Liver (tissue), 3 donors: ENCODE results near the gene EEF1AKMT2.

ENCODE experiments used
- EGR1 ChIP-seq, 2 donors: IDR thresholded peaks; 2 replicates each; pipeline ENCODE4 v1.6.1; 2016 to 2018; ENCODE audit warnings: antibody characterized with exemption in 2 of 2, low read depth in 2 of 2
- FOXA1 ChIP-seq: IDR thresholded peaks from 2 replicates; pipeline ENCODE4 v1.6.1; 2016; ENCODE audit warnings: antibody characterized with exemption
- GABPA ChIP-seq, 2 donors: IDR thresholded peaks in 1 of 2; conservative IDR thresholded peaks in 1 of 2; 2 replicates each; pipeline ENCODE4 v1.6.1; 2016; ENCODE audit warnings: antibody characterized with exemption in 2 of 2, mild to moderate bottlenecking in 1 of 2, moderate library complexity in 1 of 2
- JUND ChIP-seq, 2 donors: IDR thresholded peaks; 2 replicates each; pipeline ENCODE4 v1.6.1; 2016; ENCODE audit warnings: antibody characterized with exemption in 2 of 2
- NR2F2 ChIP-seq: IDR thresholded peaks from 2 replicates; pipeline ENCODE4 v1.6.1; 2016; ENCODE audit warnings: antibody characterized with exemption
- RAD21 ChIP-seq, 2 donors: IDR thresholded peaks; 2 replicates each; pipeline ENCODE4 v1.6.1; 2016; ENCODE audit warnings: antibody characterized with exemption in 2 of 2, mild to moderate bottlenecking in 2 of 2
- SP1 ChIP-seq: IDR thresholded peaks from 2 replicates; pipeline ENCODE4 v1.6.1; 2018; ENCODE audit warnings: antibody characterized with exemption, mild to moderate bottlenecking
- YY1 ChIP-seq: IDR thresholded peaks from 2 replicates; pipeline ENCODE4 v1.6.1; 2016; ENCODE audit warnings: antibody characterized with exemption, mild to moderate bottlenecking
- TF ChIP-seq, protein P1 (sequence below): fragments of 150-350 bp; IDR thresholded peaks from 2 replicates; pipeline ENCODE4 v1.5.1; 2017; ENCODE audit warnings: improper control_type of control experiment, low read depth, low read length; ENCODE audit not compliant: missing input control
- TF ChIP-seq, protein P2 (sequence below): IDR thresholded peaks from 2 replicates; pipeline ENCODE4 v1.6.1; 2016; ENCODE audit warnings: antibody characterized with exemption, mild to moderate bottlenecking
- TF ChIP-seq, protein P3 (sequence below): IDR thresholded peaks from 2 replicates; pipeline ENCODE4 v1.6.1; 2016; ENCODE audit warnings: antibody characterized with exemption
- TF ChIP-seq, protein P4 (sequence below): IDR thresholded peaks from 2 replicates; pipeline ENCODE4 v1.6.1; 2016; ENCODE audit warnings: antibody characterized with exemption
- TF ChIP-seq, protein P5 (sequence below): IDR thresholded peaks from 2 replicates; pipeline ENCODE4 v1.6.1; 2016; ENCODE audit warnings: antibody characterized with exemption
- donor health status: healthy.
- donor health status: healthy.

DNA sequence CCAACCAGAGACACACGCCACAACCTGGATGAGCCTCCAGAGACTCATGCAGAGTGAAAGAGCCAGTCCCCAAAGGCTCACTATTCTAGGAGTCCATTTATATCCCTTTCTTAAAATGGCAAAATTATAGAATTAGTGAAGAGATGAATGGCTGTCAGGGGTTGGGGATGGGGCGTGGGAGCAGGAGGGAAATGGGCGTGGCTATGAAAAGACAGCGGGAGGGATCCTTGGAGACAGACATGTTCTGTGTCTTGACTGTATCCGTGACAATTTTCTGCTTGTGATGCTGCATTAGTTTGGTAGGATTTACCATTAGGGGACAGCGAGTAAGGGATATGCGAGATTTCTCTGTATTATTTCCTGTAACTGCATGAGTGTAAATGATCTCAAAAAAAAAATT lies 80.5 kb downstream of the EEF1AKMT2 start:
- TF ChIP-seq, protein P1, sequence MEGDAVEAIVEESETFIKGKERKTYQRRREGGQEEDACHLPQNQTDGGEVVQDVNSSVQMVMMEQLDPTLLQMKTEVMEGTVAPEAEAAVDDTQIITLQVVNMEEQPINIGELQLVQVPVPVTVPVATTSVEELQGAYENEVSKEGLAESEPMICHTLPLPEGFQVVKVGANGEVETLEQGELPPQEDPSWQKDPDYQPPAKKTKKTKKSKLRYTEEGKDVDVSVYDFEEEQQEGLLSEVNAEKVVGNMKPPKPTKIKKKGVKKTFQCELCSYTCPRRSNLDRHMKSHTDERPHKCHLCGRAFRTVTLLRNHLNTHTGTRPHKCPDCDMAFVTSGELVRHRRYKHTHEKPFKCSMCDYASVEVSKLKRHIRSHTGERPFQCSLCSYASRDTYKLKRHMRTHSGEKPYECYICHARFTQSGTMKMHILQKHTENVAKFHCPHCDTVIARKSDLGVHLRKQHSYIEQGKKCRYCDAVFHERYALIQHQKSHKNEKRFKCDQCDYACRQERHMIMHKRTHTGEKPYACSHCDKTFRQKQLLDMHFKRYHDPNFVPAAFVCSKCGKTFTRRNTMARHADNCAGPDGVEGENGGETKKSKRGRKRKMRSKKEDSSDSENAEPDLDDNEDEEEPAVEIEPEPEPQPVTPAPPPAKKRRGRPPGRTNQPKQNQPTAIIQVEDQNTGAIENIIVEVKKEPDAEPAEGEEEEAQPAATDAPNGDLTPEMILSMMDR, result no peak
- no peak for TF ChIP-seq JUND (IDR thresholded peaks at IDR 0.05)
- TF ChIP-seq, protein P2, sequence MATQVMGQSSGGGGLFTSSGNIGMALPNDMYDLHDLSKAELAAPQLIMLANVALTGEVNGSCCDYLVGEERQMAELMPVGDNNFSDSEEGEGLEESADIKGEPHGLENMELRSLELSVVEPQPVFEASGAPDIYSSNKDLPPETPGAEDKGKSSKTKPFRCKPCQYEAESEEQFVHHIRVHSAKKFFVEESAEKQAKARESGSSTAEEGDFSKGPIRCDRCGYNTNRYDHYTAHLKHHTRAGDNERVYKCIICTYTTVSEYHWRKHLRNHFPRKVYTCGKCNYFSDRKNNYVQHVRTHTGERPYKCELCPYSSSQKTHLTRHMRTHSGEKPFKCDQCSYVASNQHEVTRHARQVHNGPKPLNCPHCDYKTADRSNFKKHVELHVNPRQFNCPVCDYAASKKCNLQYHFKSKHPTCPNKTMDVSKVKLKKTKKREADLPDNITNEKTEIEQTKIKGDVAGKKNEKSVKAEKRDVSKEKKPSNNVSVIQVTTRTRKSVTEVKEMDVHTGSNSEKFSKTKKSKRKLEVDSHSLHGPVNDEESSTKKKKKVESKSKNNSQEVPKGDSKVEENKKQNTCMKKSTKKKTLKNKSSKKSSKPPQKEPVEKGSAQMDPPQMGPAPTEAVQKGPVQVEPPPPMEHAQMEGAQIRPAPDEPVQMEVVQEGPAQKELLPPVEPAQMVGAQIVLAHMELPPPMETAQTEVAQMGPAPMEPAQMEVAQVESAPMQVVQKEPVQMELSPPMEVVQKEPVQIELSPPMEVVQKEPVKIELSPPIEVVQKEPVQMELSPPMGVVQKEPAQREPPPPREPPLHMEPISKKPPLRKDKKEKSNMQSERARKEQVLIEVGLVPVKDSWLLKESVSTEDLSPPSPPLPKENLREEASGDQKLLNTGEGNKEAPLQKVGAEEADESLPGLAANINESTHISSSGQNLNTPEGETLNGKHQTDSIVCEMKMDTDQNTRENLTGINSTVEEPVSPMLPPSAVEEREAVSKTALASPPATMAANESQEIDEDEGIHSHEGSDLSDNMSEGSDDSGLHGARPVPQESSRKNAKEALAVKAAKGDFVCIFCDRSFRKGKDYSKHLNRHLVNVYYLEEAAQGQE, result no peak
- TF ChIP-seq, protein P3, sequence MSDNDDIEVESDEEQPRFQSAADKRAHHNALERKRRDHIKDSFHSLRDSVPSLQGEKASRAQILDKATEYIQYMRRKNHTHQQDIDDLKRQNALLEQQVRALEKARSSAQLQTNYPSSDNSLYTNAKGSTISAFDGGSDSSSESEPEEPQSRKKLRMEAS, result no peak
- TF ChIP-seq, protein P4, sequence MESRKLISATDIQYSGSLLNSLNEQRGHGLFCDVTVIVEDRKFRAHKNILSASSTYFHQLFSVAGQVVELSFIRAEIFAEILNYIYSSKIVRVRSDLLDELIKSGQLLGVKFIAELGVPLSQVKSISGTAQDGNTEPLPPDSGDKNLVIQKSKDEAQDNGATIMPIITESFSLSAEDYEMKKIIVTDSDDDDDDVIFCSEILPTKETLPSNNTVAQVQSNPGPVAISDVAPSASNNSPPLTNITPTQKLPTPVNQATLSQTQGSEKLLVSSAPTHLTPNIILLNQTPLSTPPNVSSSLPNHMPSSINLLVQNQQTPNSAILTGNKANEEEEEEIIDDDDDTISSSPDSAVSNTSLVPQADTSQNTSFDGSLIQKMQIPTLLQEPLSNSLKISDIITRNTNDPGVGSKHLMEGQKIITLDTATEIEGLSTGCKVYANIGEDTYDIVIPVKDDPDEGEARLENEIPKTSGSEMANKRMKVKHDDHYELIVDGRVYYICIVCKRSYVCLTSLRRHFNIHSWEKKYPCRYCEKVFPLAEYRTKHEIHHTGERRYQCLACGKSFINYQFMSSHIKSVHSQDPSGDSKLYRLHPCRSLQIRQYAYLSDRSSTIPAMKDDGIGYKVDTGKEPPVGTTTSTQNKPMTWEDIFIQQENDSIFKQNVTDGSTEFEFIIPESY, result no peak
- no peak for TF ChIP-seq EGR1 (IDR thresholded peaks at IDR 0.05; ENCODE audit: low read depth in 2 of 2)
- no peak for TF ChIP-seq NR2F2
- no peak for TF ChIP-seq RAD21 (IDR thresholded peaks at IDR 0.05)
- no peak for TF ChIP-seq YY1
- no peak for TF ChIP-seq SP1
- TF ChIP-seq, protein P5, sequence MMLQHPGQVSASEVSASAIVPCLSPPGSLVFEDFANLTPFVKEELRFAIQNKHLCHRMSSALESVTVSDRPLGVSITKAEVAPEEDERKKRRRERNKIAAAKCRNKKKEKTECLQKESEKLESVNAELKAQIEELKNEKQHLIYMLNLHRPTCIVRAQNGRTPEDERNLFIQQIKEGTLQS, result no peak
- no peak for TF ChIP-seq GABPA (IDR thresholded peaks at IDR 0.05 in 1 of 2, conservative IDR thresholded peaks at IDR 0.05 in 1 of 2)
- no peak for TF ChIP-seq FOXA1
